ENCODE data around the gene IL1R2. TPM values are rescaled to one million over a fixed set of nuclear protein-coding genes. Genes with fewer than 3 reads are reported as not detected.

The IL1R2 gene
- total and polyA plus RNA-seq, 2 donors from 2014 or later, result 11.2 to 20.0 TPM

- H3K4me3 ChIP-seq (ENCODE audit: low read length in 3 of 3), result no peak overlapping the region
- no peak overlapping the region for H3K9ac ChIP-seq (ENCODE audit: low read length in 3 of 3)
- no peak overlapping the region for H3K27ac ChIP-seq (ENCODE audit: low read depth in 2 of 2, low read length in 2 of 2)
- H3K4me1 ChIP-seq (ENCODE audit: control insufficient read depth in 2 of 3, insufficient read depth in 2 of 3, low read depth in 1 of 3, low read length in 3 of 3), result peaks cover 0 to 7% (median 3%) of the 10 kb centered on the region in 3 donors
- intact Hi-C loops (cut with DNase I), result no loop called here
- DNase-seq, result no peak
- H3K9me3 ChIP-seq (ENCODE audit: control insufficient read depth in 2 of 3, insufficient read depth in 1 of 3, low read length in 3 of 3), result no peaks in the 10 kb centered on the region
- TF ChIP-seq, protein P1, sequence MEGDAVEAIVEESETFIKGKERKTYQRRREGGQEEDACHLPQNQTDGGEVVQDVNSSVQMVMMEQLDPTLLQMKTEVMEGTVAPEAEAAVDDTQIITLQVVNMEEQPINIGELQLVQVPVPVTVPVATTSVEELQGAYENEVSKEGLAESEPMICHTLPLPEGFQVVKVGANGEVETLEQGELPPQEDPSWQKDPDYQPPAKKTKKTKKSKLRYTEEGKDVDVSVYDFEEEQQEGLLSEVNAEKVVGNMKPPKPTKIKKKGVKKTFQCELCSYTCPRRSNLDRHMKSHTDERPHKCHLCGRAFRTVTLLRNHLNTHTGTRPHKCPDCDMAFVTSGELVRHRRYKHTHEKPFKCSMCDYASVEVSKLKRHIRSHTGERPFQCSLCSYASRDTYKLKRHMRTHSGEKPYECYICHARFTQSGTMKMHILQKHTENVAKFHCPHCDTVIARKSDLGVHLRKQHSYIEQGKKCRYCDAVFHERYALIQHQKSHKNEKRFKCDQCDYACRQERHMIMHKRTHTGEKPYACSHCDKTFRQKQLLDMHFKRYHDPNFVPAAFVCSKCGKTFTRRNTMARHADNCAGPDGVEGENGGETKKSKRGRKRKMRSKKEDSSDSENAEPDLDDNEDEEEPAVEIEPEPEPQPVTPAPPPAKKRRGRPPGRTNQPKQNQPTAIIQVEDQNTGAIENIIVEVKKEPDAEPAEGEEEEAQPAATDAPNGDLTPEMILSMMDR (IDR thresholded peaks at IDR 0.05; ENCODE audit: borderline replicate concordance, extremely low read depth, insufficient read depth), result no peak
- FAIRE-seq, result no peak
- H3K36me3 ChIP-seq (ENCODE audit: control insufficient read depth in 2 of 3, insufficient read depth in 3 of 3, low read length in 3 of 3), result no peaks in the 10 kb centered on the region
- H3K27me3 ChIP-seq (ENCODE audit: control insufficient read depth, insufficient read depth, low read length), result no peaks in the 10 kb centered on the region
These were observed 16.7 kb downstream of the IL1R2 start for GRCh38 chr2:102008490-102008889.

DNA sequence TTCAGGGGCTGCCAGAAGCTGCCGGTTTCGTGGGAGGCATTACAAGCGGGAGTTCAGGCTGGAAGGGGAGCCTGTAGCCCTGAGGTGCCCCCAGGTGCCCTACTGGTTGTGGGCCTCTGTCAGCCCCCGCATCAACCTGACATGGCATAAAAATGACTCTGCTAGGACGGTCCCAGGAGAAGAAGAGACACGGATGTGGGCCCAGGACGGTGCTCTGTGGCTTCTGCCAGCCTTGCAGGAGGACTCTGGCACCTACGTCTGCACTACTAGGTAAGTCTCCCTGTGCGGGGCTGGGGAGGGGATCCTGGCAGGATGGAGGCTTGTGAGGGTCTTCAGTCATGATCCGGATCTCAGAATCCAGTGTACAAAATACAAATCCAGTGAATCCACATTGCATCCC is 17.8 kb downstream of the IL1R2 start:
- H3K4me3 ChIP-seq (ENCODE audit: low read length in 3 of 3), result no peak overlapping the region
- intact Hi-C loops (cut with DNase I), result no loop called here
- H3K4me1 ChIP-seq (ENCODE audit: control insufficient read depth in 2 of 3, insufficient read depth in 2 of 3, low read depth in 1 of 3, low read length in 3 of 3), result peaks cover 0 to 7% (median 3%) of the 10 kb centered on the region in 3 donors
- H3K36me3 ChIP-seq (ENCODE audit: control insufficient read depth in 2 of 3, insufficient read depth in 3 of 3, low read length in 3 of 3), result no peaks in the 10 kb centered on the region
- no peak overlapping the region for H3K9ac ChIP-seq (ENCODE audit: low read length in 3 of 3)
- DNase-seq (no peak), FAIRE-seq (no peak)
- no peaks in the 10 kb centered on the region for H3K9me3 ChIP-seq (ENCODE audit: control insufficient read depth in 2 of 3, insufficient read depth in 1 of 3, low read length in 3 of 3)
- H3K27ac ChIP-seq (ENCODE audit: low read depth in 2 of 2, low read length in 2 of 2), result no peak overlapping the region
- TF ChIP-seq, protein P1 (IDR thresholded peaks at IDR 0.05; ENCODE audit: borderline replicate concordance, extremely low read depth, insufficient read depth), result no peak
- no peaks in the 10 kb centered on the region for H3K27me3 ChIP-seq (ENCODE audit: control insufficient read depth, insufficient read depth, low read length)

GRCh38 chr2:102010902-102011301 is 19.1 kb downstream of the IL1R2 start:
- Histone ChIP-seq H3K27ac (ENCODE audit: low read depth in 2 of 2, low read length in 2 of 2) (peak overlapping the region in 1 of 2 donors; percentile 38), H3K4me3 (ENCODE audit: low read length in 3 of 3) (no peak overlapping the region), H3K27me3 (ENCODE audit: control insufficient read depth, insufficient read depth, low read length) (no peaks in the 10 kb centered on the region), H3K9me3 (ENCODE audit: control insufficient read depth in 2 of 3, insufficient read depth in 1 of 3, low read length in 3 of 3) (no peaks in the 10 kb centered on the region), H3K4me1 (ENCODE audit: control insufficient read depth in 2 of 3, insufficient read depth in 2 of 3, low read depth in 1 of 3, low read length in 3 of 3) (peaks cover 0 to 7% (median 3%) of the 10 kb centered on the region in 3 donors), H3K36me3 (ENCODE audit: control insufficient read depth in 2 of 3, insufficient read depth in 3 of 3, low read length in 3 of 3) (no peaks in the 10 kb centered on the region), H3K9ac (ENCODE audit: low read length in 3 of 3) (no peak overlapping the region)
- DNase-seq (no peak), FAIRE-seq (no peak)
- TF ChIP-seq, protein P1 (IDR thresholded peaks at IDR 0.05; ENCODE audit: borderline replicate concordance, extremely low read depth, insufficient read depth), result no peak
- intact Hi-C loops (cut with DNase I), result no loop called here

- FAIRE-seq, result no peak
- H3K4me3 ChIP-seq (ENCODE audit: low read length in 3 of 3), result no peak overlapping the region
- H3K36me3 ChIP-seq (ENCODE audit: control insufficient read depth in 2 of 3, insufficient read depth in 3 of 3, low read length in 3 of 3), result no peaks in the 10 kb centered on the region
- H3K9ac ChIP-seq (ENCODE audit: low read length in 3 of 3), result no peak overlapping the region
- no peaks in the 10 kb centered on the region for H3K9me3 ChIP-seq (ENCODE audit: control insufficient read depth in 2 of 3, insufficient read depth in 1 of 3, low read length in 3 of 3)
- H3K27me3 ChIP-seq (ENCODE audit: control insufficient read depth, insufficient read depth, low read length), result no peaks in the 10 kb centered on the region
- H3K27ac ChIP-seq (ENCODE audit: low read depth in 2 of 2, low read length in 2 of 2), result no peak overlapping the region
- H3K4me1 ChIP-seq (ENCODE audit: control insufficient read depth in 2 of 3, insufficient read depth in 2 of 3, low read depth in 1 of 3, low read length in 3 of 3), result no peaks in the 10 kb centered on the region
- intact Hi-C loops (cut with DNase I), result no loop called here
- no peak for DNase-seq
- TF ChIP-seq, protein P1 (IDR thresholded peaks at IDR 0.05; ENCODE audit: borderline replicate concordance, extremely low read depth, insufficient read depth), result no peak
These were observed 20.4 kb downstream of the IL1R2 start for GRCh38 chr2:102012061-102012614.

Measured in kidney (tissue), 14 donors.